NB4 (cell line): ENCODE results near the gene GNPNAT1.

Experiments
- MYC ChIP-seq: IDR thresholded peaks from 2 replicates; pipeline ENCODE4 v1.6.1; 2011; ENCODE audit warnings: low read depth, low read length
- POLR2A ChIP-seq: IDR thresholded peaks from 2 replicates; pipeline ENCODE4 v1.6.1; 2011; ENCODE audit warnings: mild to moderate bottlenecking; ENCODE audit not compliant: insufficient read length; ENCODE audit errors: extremely low read depth
- TF ChIP-seq, protein P1 (sequence below): IDR thresholded peaks from 2 replicates; pipeline ENCODE4 v1.6.1; 2011; ENCODE audit warnings: low read depth, low read length
- TF ChIP-seq, protein P2 (sequence below): IDR thresholded peaks from one replicate; pipeline ENCODE4 v1.5.1; 2012; ENCODE audit warnings: low read depth, low read length

DNA sequence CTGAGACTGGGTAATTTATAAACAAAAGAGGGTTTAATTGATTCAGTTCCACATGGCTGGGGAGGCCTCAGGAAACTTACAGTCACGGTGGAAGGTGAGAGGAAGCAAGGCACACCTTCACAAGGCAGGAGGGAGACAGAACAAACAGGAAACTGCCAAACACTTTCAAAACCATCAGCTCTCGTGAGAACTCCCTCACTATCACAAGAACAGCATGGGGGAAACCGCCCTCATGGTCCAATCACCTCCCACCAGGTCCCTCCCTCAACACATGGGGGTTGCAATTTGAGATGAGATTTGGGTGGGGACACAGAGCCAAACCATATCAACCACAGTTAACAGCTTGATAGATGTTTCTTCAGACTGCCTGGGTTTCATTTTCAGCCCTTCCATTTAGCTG lies 6.2 kb upstream of the GNPNAT1 start:
- TF ChIP-seq, protein P1, sequence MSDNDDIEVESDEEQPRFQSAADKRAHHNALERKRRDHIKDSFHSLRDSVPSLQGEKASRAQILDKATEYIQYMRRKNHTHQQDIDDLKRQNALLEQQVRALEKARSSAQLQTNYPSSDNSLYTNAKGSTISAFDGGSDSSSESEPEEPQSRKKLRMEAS = no peak
- TF ChIP-seq, protein P2, sequence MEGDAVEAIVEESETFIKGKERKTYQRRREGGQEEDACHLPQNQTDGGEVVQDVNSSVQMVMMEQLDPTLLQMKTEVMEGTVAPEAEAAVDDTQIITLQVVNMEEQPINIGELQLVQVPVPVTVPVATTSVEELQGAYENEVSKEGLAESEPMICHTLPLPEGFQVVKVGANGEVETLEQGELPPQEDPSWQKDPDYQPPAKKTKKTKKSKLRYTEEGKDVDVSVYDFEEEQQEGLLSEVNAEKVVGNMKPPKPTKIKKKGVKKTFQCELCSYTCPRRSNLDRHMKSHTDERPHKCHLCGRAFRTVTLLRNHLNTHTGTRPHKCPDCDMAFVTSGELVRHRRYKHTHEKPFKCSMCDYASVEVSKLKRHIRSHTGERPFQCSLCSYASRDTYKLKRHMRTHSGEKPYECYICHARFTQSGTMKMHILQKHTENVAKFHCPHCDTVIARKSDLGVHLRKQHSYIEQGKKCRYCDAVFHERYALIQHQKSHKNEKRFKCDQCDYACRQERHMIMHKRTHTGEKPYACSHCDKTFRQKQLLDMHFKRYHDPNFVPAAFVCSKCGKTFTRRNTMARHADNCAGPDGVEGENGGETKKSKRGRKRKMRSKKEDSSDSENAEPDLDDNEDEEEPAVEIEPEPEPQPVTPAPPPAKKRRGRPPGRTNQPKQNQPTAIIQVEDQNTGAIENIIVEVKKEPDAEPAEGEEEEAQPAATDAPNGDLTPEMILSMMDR = no peak
- no peak for TF ChIP-seq POLR2A
- TF ChIP-seq MYC = no peak
